DND-41 (cell line): ENCODE data around the gene FOXD4L1.
"Not testable (repeated sequence)": the region's sequence is repeated elsewhere in the genome, so short reads cannot be mapped to it uniquely, and the experiment has no call there.

ENCODE experiments used
- EZH2 ChIP-seq: IDR thresholded peaks from 3 replicates; pipeline ENCODE4 v1.6.1; 2012; ENCODE audit warnings: borderline replicate concordance, low read depth, mild to moderate bottlenecking, moderate library complexity, low read length, inconsistent platforms; ENCODE audit not compliant: severe bottlenecking
- TF ChIP-seq, protein P1 (sequence below): IDR thresholded peaks from 2 replicates; pipeline ENCODE4 v1.5.1; 2012; ENCODE audit warnings: borderline replicate concordance, low read length, moderate library complexity, mild to moderate bottlenecking; ENCODE audit not compliant: poor library complexity, severe bottlenecking; ENCODE audit errors: extremely low read depth

DNA sequence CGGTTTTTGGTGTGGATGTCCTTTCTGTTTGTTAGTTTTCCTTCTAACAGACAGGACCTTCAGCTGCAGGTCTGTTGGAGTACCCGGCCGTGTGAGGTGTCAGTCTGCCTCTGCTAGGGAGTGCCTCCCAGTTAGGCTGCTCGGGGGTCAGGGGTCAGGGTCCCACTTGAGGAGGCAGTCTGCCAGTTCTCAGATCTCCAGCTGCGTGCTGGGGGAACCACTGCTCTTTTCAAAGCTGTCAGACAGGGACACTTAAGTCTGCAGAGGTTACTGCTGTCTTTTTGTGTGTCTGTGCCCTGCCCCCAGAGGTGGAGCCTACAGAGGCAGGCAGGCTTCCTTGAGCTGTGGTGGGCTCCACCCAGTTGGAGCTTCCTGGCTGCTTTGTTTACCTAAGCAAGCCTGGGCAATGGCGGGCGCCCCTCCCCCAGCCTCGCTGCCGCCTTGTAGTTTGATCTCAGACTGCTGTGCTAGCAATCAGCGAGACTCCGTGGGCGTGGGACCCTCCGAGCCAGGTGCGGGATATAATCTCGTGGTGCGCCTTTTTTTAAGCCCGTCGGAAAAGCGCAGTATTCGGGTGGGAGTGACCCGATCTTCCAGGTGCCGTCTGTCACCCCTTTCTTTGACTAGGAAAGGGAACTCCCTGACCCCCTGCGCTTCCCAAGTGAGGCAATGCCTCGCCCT lies 21.6 kb upstream of the FOXD4L1 start:
- TF ChIP-seq, protein P1, sequence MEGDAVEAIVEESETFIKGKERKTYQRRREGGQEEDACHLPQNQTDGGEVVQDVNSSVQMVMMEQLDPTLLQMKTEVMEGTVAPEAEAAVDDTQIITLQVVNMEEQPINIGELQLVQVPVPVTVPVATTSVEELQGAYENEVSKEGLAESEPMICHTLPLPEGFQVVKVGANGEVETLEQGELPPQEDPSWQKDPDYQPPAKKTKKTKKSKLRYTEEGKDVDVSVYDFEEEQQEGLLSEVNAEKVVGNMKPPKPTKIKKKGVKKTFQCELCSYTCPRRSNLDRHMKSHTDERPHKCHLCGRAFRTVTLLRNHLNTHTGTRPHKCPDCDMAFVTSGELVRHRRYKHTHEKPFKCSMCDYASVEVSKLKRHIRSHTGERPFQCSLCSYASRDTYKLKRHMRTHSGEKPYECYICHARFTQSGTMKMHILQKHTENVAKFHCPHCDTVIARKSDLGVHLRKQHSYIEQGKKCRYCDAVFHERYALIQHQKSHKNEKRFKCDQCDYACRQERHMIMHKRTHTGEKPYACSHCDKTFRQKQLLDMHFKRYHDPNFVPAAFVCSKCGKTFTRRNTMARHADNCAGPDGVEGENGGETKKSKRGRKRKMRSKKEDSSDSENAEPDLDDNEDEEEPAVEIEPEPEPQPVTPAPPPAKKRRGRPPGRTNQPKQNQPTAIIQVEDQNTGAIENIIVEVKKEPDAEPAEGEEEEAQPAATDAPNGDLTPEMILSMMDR = not testable (repeated sequence)
- not testable (repeated sequence) for TF ChIP-seq EZH2
